Limb (tissue), 2 donors: ENCODE results near the gene SLC6A17.

Source experiments
- DNase-seq, 2 donors: peaks; one replicate each; pipeline ENCODE4 v3.0.0-alpha.2; 2016; ENCODE audit errors: extremely low spot score in 2 of 2

The SLC6A17 gene

GRCh38 chr1:110218137-110218536 lies 67.8 kb downstream of the SLC6A17 start:
- no peak for DNase-seq

- DNase-seq: no peak
Measured at GRCh38 chr1:110218739-110219138, 68.4 kb downstream of the SLC6A17 start.

GRCh38 chr1:110220324-110220723 lies 70.0 kb downstream of the SLC6A17 start:
- DNase-seq: no peak

- DNase-seq: no peak
Measured at GRCh38 chr1:110221119-110221518, 70.8 kb downstream of the SLC6A17 start.

- DNase-seq: no peak
Measured at GRCh38 chr1:110223127-110223526, 72.8 kb downstream of the SLC6A17 start.

GRCh38 chr1:110223581-110223980 lies 73.3 kb downstream of the SLC6A17 start:
- DNase-seq: no peak

- no peak for DNase-seq
Measured at GRCh38 chr1:110224240-110224995, 74.1 kb downstream of the SLC6A17 start.

- DNase-seq: no peak
Measured at GRCh38 chr1:110225212-110225611, 74.9 kb downstream of the SLC6A17 start.

GRCh38 chr1:110225756-110226404 lies 75.6 kb downstream of the SLC6A17 start:
- DNase-seq: no peak

- DNase-seq: no peak
Measured at GRCh38 chr1:110227774-110228173, 77.5 kb downstream of the SLC6A17 start.

- no peak for DNase-seq
Measured at GRCh38 chr1:110228381-110228780, 78.1 kb downstream of the SLC6A17 start.

- no peak for DNase-seq
Measured at GRCh38 chr1:110228869-110229268, 78.6 kb downstream of the SLC6A17 start.

- no peak for DNase-seq
Measured at GRCh38 chr1:110229348-110230001, 79.2 kb downstream of the SLC6A17 start.

- DNase-seq: no peak
Measured at GRCh38 chr1:110230381-110231199, 80.3 kb downstream of the SLC6A17 start.

GRCh38 chr1:110233861-110234260 lies 83.6 kb downstream of the SLC6A17 start:
- no peak for DNase-seq

GRCh38 chr1:110234691-110235090 lies 84.4 kb downstream of the SLC6A17 start:
- DNase-seq: no peak

- DNase-seq: no peak
Measured at GRCh38 chr1:110235181-110235833, 85.0 kb downstream of the SLC6A17 start.

GRCh38 chr1:110235834-110236682 lies 85.8 kb downstream of the SLC6A17 start:
- no peak for DNase-seq

GRCh38 chr1:110237386-110238152 lies 87.3 kb downstream of the SLC6A17 start:
- DNase-seq: no peak
